K562 (cell line): ENCODE measurements around the gene DHDH. TPM values are rescaled to one million over a fixed set of nuclear protein-coding genes. Genes with fewer than 3 reads are reported as not detected.

Source experiments
- ATAC-seq: fragments of 200-7000 bp; cut with Tn5 transposase; 3 replicates; pipeline ENCODE4 v1.9.1; 2020; ENCODE audit warnings: moderate library complexity
- BruUV-seq: library from RNA; stranded (reverse); fragments of 400-500 nt; replicated peaks from 2 replicates; lab custom pipeline; 2021; lab: Mats Ljungman, UMichigan
- CTCF ChIA-PET: fragments of 300-600 bp; formaldehyde crosslinking; extraction: SDS; loops from one replicate; lab custom pipeline; 2021; ENCODE audit warnings: low intra/inter-chr PET ratio; lab: Yijun Ruan, JAX
- POLR2A ChIA-PET: fragments of 300-600, 350-650 bp; sonication (Branson Sonifier 250); formaldehyde crosslinking; extraction: SDS; loops from one replicate; lab custom pipeline; 2021; ENCODE audit warnings: antibody characterized with exemption, inconsistent platforms; lab: Yijun Ruan, JAX
- DNase-seq, 4 experiments: peaks; one replicate each; pipeline versions ENCODE4 v3.0.0 to v3.0.0-alpha.2; 2011 to 2018; ENCODE audit warnings: low spot score in 3 of 4, mixed read lengths in 3 of 4; ENCODE audit errors: extremely low read depth in 1 of 4
- FAIRE-seq: peaks from 2 replicates; lab custom pipeline; 2011; peaks lifted over from hg19 to GRCh38; lab: Jason Lieb, UNC
- H2AFZ ChIP-seq: 2 replicates; pipeline ENCODE4 v1.6.0; 2011; ENCODE audit warnings: low read depth, low read length, control low read depth, inconsistent platforms
- H3K27ac ChIP-seq: fragments of 200-600 bp; 3 replicates; pipeline ENCODE4 v1.8.0; 2011; ENCODE audit warnings: low read depth, mild to moderate bottlenecking, control low read depth, inconsistent platforms, low read length, moderate library complexity, mixed read lengths; ENCODE audit errors: extremely low read depth
- H3K27me3 ChIP-seq, 2 experiments: fragments of 300-600 bp in 1 of 2; 2 replicates in 1 of 2; 3 replicates in 1 of 2; pipeline versions ENCODE4 v1.6.0 to v1.8.0; 2011; ENCODE audit warnings: inconsistent platforms in 2 of 2, low read length in 2 of 2, mild to moderate bottlenecking in 1 of 2, mixed read lengths in 1 of 2, moderate library complexity in 1 of 2; ENCODE audit not compliant: control insufficient read depth in 2 of 2, insufficient read depth in 2 of 2
- H3K36me3 ChIP-seq: fragments of 300-600 bp; 3 replicates; pipeline ENCODE4 v1.8.0; 2011; ENCODE audit warnings: mild to moderate bottlenecking, low read length, inconsistent platforms; ENCODE audit not compliant: control insufficient read depth, insufficient read depth
- H3K4me1 ChIP-seq, 2 experiments: fragments of 200-600 bp in 1 of 2; replicated peaks in 1 of 2; 2 replicates in 1 of 2; 3 replicates in 1 of 2; pipeline versions ENCODE4 v1.5.1 to v1.8.0; 2011; ENCODE audit warnings: inconsistent platforms in 2 of 2, low read length in 2 of 2, mild to moderate bottlenecking in 1 of 2, mixed read lengths in 1 of 2, moderate library complexity in 1 of 2; ENCODE audit not compliant: control insufficient read depth in 2 of 2, insufficient read depth in 2 of 2
- H3K4me2 ChIP-seq: 2 replicates; pipeline ENCODE4 v1.6.1; 2011; ENCODE audit warnings: low read length, control low read depth, inconsistent platforms, mixed read lengths; ENCODE audit not compliant: insufficient read depth
- H3K4me3 ChIP-seq: fragments of 200-600 bp; sonication (generic), shearing (Covaris generic); 2 replicates; pipeline ENCODE4 v1.5.1; 2016; ENCODE audit warnings: control low read depth, inconsistent platforms
- H3K79me2 ChIP-seq: fragments of 200-600 bp; 3 replicates; pipeline ENCODE4 v1.8.0; 2011; ENCODE audit warnings: low read length, inconsistent platforms; ENCODE audit not compliant: control insufficient read depth, insufficient read depth
- H3K9ac ChIP-seq, 2 experiments: 2 replicates each; pipeline versions ENCODE4 v1.6.0 to v1.6.1; 2011; ENCODE audit warnings: low read depth in 2 of 2, low read length in 2 of 2, control low read depth in 1 of 2, inconsistent platforms in 1 of 2, mild to moderate bottlenecking in 1 of 2, mixed read lengths in 1 of 2; ENCODE audit not compliant: insufficient read depth in 1 of 2
- H3K9me1 ChIP-seq: one replicate; pipeline ENCODE4 v1.6.0; 2011; ENCODE audit warnings: inconsistent platforms, mild to moderate bottlenecking, low read length, moderate library complexity; ENCODE audit not compliant: control insufficient read depth, insufficient read depth
- H3K9me3 ChIP-seq: replicated peaks from 2 replicates; pipeline ENCODE4 v1.5.1; 2011; ENCODE audit warnings: low read depth, low read length, inconsistent platforms; ENCODE audit not compliant: control insufficient read depth, insufficient read depth
- H4K20me1 ChIP-seq: replicated peaks from 2 replicates; pipeline ENCODE4 v1.6.1; 2011; ENCODE audit warnings: low read length, inconsistent platforms, mixed read lengths; ENCODE audit not compliant: control insufficient read depth, insufficient read depth
- CBFA2T2 ChIP-seq: fragments of 450-650 bp; conservative IDR thresholded peaks from 2 replicates; pipeline ENCODE4 v1.6.1; 2017; ENCODE audit warnings: mild to moderate bottlenecking
- FOS ChIP-seq: IDR thresholded peaks from 3 replicates; pipeline ENCODE4 v1.6.1; 2011; ENCODE audit not compliant: insufficient read length; ENCODE audit errors: extremely low read depth
- FOXM1 ChIP-seq, 2 experiments: fragments of 450-650 bp in 1 of 2; sonication (generic) in 1 of 2; formaldehyde crosslinking in 1 of 2; IDR thresholded peaks; 2 replicates each; pipeline versions ENCODE4 v1.6.1 to v1.9.0; 2017 to 2022; ENCODE audit warnings: low read depth in 2 of 2, mild to moderate bottlenecking in 2 of 2, missing genetic modification reagents in 1 of 2, moderate library complexity in 1 of 2
- L3MBTL2 ChIP-seq: fragments of 450-650 bp; IDR thresholded peaks from 2 replicates; pipeline ENCODE4 v1.6.1; 2016; ENCODE audit warnings: mild to moderate bottlenecking, moderate library complexity
- MAFG ChIP-seq: fragments of 450-650 bp; conservative IDR thresholded peaks from 2 replicates; pipeline ENCODE4 v1.6.1; 2016; ENCODE audit warnings: missing genetic modification characterization, missing compliant biosample characterization
- MYBL2 ChIP-seq, 2 experiments: fragments of 450-650 bp in 1 of 2; sonication (generic) in 1 of 2; formaldehyde crosslinking in 1 of 2; IDR thresholded peaks; 2 replicates each; pipeline versions ENCODE4 v1.6.1 to v1.8.1; 2017 to 2022; ENCODE audit warnings: borderline replicate concordance in 1 of 2, inconsistent platforms in 1 of 2, low read depth in 1 of 2, mild to moderate bottlenecking in 1 of 2, missing genetic modification reagents in 1 of 2, moderate library complexity in 1 of 2
- NFYB ChIP-seq: IDR thresholded peaks from 2 replicates; pipeline ENCODE4 v1.6.1; 2011; ENCODE audit warnings: mild to moderate bottlenecking, moderate library complexity; ENCODE audit not compliant: insufficient read length; ENCODE audit errors: extremely low read depth
- PKNOX1 ChIP-seq: fragments of 450-650 bp; IDR thresholded peaks from 2 replicates; pipeline ENCODE4 v1.6.1; 2016
- ZNF217 ChIP-seq: sonication (generic); formaldehyde crosslinking; IDR thresholded peaks from 2 replicates; pipeline ENCODE4 v1.8.0; 2022; ENCODE audit warnings: mild to moderate bottlenecking, missing genetic modification reagents
- ZNF316 ChIP-seq: fragments of 450-650 bp; IDR thresholded peaks from 2 replicates; pipeline ENCODE4 v1.6.1; 2016
- WGBS: fragments of 100-300 bp; shearing (Covaris generic); methylation state at CpG from one replicate; pipeline ENCODE4 v1.1.6; 2016; ENCODE audit warnings: low coverage, mixed read lengths; ENCODE audit not compliant: insufficient coverage; ENCODE audit errors: missing lambda C conversion rate; 5-methylcytosine and 5-hydroxymethylcytosine counted together
- in situ Hi-C: fragments of 300-500 bp; cut with MboI; formaldehyde crosslinking; loops from 4 replicates; pipeline ENCODE4 v1.15.0; 2018; ENCODE audit warnings: inconsistent platforms, mixed read lengths
- intact Hi-C: fragments of 100-400 bp; cut with micrococcal nuclease; formaldehyde crosslinking; loops from 2 replicates; pipeline ENCODE4 v1.14.2; 2022
- polyA plus RNA-seq, 8 experiments: library from polyadenylated mRNA; depleted of rRNA in 4 of 8; stranded (reverse) in 5 of 8; unstranded in 3 of 8; fragments of >200 nt; fragmentation: Nextera tagmentation in 2 of 8; fragmentation: Illumina TruSeq in 1 of 8; extraction: Ambion mirVana in 2 of 8; extraction: Trizol in 1 of 8; gene quantifications; 2 replicates each; pipeline versions ENCODE4 v1.2.1 to v1.2.3, GENCODE V29; 2011 to 2014; ENCODE audit warnings: inconsistent platforms in 1 of 8, missing spikeins in 1 of 8
- total RNA-seq, 7 experiments: library from RNA; depleted of rRNA in 6 of 7; stranded (reverse); fragments of >200 nt in 6 of 7; fragmentation: Illumina TruSeq in 2 of 7; extraction: Trizol in 2 of 7; gene quantifications; 2 replicates each; pipeline versions ENCODE4 v1.2.1 to v1.2.3, GENCODE V29; 2011 to 2021; ENCODE audit warnings: low replicate concordance in 1 of 7
- TF ChIP-seq, protein P1 (sequence below): sonication (generic); formaldehyde crosslinking; IDR thresholded peaks from 2 replicates; pipeline ENCODE4 v1.8.0; 2022; ENCODE audit warnings: mild to moderate bottlenecking, missing genetic modification reagents
- TF ChIP-seq, protein P2 (sequence below), 2 experiments: fragments of 450-650 bp; IDR thresholded peaks; 2 replicates each; pipeline ENCODE4 v1.6.1; 2018; ENCODE audit warnings: mild to moderate bottlenecking in 2 of 2, low read depth in 1 of 2; ENCODE audit not compliant: partially characterized antibody in 2 of 2

Gene DHDH
- total and polyA plus RNA-seq, 9 of the 15 experiments (the other 6 are each of a cell fraction or from before 2014, with no cell fraction given): 0.37 to 1.9 (median 0.87) TPM

- TF ChIP-seq, protein P1, sequence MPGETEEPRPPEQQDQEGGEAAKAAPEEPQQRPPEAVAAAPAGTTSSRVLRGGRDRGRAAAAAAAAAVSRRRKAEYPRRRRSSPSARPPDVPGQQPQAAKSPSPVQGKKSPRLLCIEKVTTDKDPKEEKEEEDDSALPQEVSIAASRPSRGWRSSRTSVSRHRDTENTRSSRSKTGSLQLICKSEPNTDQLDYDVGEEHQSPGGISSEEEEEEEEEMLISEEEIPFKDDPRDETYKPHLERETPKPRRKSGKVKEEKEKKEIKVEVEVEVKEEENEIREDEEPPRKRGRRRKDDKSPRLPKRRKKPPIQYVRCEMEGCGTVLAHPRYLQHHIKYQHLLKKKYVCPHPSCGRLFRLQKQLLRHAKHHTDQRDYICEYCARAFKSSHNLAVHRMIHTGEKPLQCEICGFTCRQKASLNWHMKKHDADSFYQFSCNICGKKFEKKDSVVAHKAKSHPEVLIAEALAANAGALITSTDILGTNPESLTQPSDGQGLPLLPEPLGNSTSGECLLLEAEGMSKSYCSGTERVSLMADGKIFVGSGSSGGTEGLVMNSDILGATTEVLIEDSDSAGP (CRISPR knock-in tag): no peak
- TF ChIP-seq ZNF217 (CRISPR knock-in tag): no peak
- TF ChIP-seq, all 486 proteins: peak for 0
Measured at GRCh38 chr19:48883726-48884125, 49.8 kb upstream of the DHDH start (continued).

- no peaks in the 10 kb centered on the region for H3K36me3 ChIP-seq
- no peak overlapping the region for H3K27ac ChIP-seq
- no peak overlapping the region for H3K4me2 ChIP-seq
- DNase-seq: no peak
- H3K9ac ChIP-seq: peak overlapping the region in 1 of 2 experiments; percentile 73; a peak in 2 of 4 replicates
- H3K9me3 ChIP-seq: no peaks in the 10 kb centered on the region; the same call in 1 of the 2 replicates
- no peak for FAIRE-seq
- H3K27me3 ChIP-seq: no peaks in the 10 kb centered on the region
- in situ Hi-C loops: no loop called here
- POLR2A ChIA-PET: interaction anchor here (1.5 to 5.9 kb wide), 2 partner anchors 8 to 13 kb away, joined by 6 to 71 read pairs; partner anchors contain the start of gene PPP1R15A
- CTCF ChIA-PET: no interaction called here
- WGBS: 81% methylated on average over 15 of the region's 21 CpGs
- H3K9me1 ChIP-seq: no peaks in the 10 kb centered on the region
- peak; percentile 53 for ATAC-seq
- H3K79me2 ChIP-seq: no peaks in the 10 kb centered on the region
- BruUV-seq: no TSS peak
- peaks cover 34 to 57% of the 10 kb centered on the region in 2 experiments for H3K4me1 ChIP-seq
- H3K4me3 ChIP-seq: no peak overlapping the region
- H4K20me1 ChIP-seq: no peaks in the 10 kb centered on the region
- H2AFZ ChIP-seq: peak overlapping the region; percentile 46
- intact Hi-C loops: no loop called here
- TF ChIP-seq, protein P2, sequence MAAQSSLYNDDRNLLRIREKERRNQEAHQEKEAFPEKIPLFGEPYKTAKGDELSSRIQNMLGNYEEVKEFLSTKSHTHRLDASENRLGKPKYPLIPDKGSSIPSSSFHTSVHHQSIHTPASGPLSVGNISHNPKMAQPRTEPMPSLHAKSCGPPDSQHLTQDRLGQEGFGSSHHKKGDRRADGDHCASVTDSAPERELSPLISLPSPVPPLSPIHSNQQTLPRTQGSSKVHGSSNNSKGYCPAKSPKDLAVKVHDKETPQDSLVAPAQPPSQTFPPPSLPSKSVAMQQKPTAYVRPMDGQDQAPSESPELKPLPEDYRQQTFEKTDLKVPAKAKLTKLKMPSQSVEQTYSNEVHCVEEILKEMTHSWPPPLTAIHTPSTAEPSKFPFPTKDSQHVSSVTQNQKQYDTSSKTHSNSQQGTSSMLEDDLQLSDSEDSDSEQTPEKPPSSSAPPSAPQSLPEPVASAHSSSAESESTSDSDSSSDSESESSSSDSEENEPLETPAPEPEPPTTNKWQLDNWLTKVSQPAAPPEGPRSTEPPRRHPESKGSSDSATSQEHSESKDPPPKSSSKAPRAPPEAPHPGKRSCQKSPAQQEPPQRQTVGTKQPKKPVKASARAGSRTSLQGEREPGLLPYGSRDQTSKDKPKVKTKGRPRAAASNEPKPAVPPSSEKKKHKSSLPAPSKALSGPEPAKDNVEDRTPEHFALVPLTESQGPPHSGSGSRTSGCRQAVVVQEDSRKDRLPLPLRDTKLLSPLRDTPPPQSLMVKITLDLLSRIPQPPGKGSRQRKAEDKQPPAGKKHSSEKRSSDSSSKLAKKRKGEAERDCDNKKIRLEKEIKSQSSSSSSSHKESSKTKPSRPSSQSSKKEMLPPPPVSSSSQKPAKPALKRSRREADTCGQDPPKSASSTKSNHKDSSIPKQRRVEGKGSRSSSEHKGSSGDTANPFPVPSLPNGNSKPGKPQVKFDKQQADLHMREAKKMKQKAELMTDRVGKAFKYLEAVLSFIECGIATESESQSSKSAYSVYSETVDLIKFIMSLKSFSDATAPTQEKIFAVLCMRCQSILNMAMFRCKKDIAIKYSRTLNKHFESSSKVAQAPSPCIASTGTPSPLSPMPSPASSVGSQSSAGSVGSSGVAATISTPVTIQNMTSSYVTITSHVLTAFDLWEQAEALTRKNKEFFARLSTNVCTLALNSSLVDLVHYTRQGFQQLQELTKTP (IDR thresholded peaks at IDR 0.05; ENCODE audit: low read depth in 1 of 2, partially characterized antibody in 2 of 2): no peak
- no peak for TF ChIP-seq CBFA2T2
- 0 out of 2 replicates have a peak, but pooled peaks have one; percentile 15 for TF ChIP-seq MYBL2 (IDR thresholded peaks at IDR 0.05; ENCODE audit: low read depth)
- no peak for TF ChIP-seq MYBL2 (CRISPR knock-in tag; IDR thresholded peaks at IDR 0.05; ENCODE audit: borderline replicate concordance)
- peak; percentile 13; the same call in 1 of the 2 replicates for TF ChIP-seq L3MBTL2
- peak; percentile 82 for TF ChIP-seq ZNF316
- peak; percentile 13; the same call in 1 of the 2 replicates for TF ChIP-seq PKNOX1
- TF ChIP-seq FOXM1 (IDR thresholded peaks at IDR 0.05; ENCODE audit: low read depth): 0 out of 2 replicates have a peak, but pooled peaks have one; percentile 22
- no peak for TF ChIP-seq FOXM1 (CRISPR knock-in tag; IDR thresholded peaks at IDR 0.05; ENCODE audit: low read depth)
- peak; percentile 29 for TF ChIP-seq NFYB
- TF ChIP-seq MAFG (tag): peak; percentile 15; the same call in 1 of the 2 replicates
- TF ChIP-seq FOS: peak; percentile 4
Measured at GRCh38 chr19:48887861-48888612, 45.5 kb upstream of the DHDH start.
